Mucosa of rectum (tissue), 2 donors: ENCODE measurements around the gene CENPA.
"Not testable (repeated sequence)": the region's sequence is repeated elsewhere in the genome, so short reads cannot be mapped to it uniquely, and the experiment has no call there.

ENCODE experiments used
- H3K27ac ChIP-seq, 2 donors: one replicate each; pipeline ENCODE4 v1.7.0; 2013; ENCODE audit warnings: inconsistent platforms in 2 of 2, low read depth in 2 of 2, low read length in 2 of 2
- H3K27me3 ChIP-seq, 2 donors: one replicate each; pipeline ENCODE4 v1.7.0; 2013; ENCODE audit warnings: low read length in 2 of 2; ENCODE audit not compliant: control insufficient read depth in 2 of 2, insufficient read depth in 2 of 2
- H3K36me3 ChIP-seq, 2 donors: one replicate each; pipeline ENCODE4 v1.7.0; 2013; ENCODE audit warnings: low read length in 2 of 2; ENCODE audit not compliant: control insufficient read depth in 2 of 2, insufficient read depth in 2 of 2
- H3K4me1 ChIP-seq, 2 donors: one replicate each; pipeline ENCODE4 v1.7.0; 2013; ENCODE audit warnings: low read length in 2 of 2, mild to moderate bottlenecking in 1 of 2; ENCODE audit not compliant: control insufficient read depth in 2 of 2, insufficient read depth in 2 of 2
- H3K4me3 ChIP-seq, 2 donors: one replicate each; pipeline ENCODE4 v1.7.0; 2013; ENCODE audit warnings: low read length in 2 of 2
- H3K9ac ChIP-seq, 2 donors: one replicate each; pipeline ENCODE4 v1.7.0; 2013; ENCODE audit warnings: low read length in 2 of 2, low read depth in 1 of 2, mild to moderate bottlenecking in 1 of 2
- H3K9me3 ChIP-seq, 2 donors: one replicate each; pipeline ENCODE4 v1.7.0; 2013; ENCODE audit warnings: low read length in 2 of 2; ENCODE audit not compliant: control insufficient read depth in 2 of 2
- donor health status: healthy.
- donor health status: Normal muscosa, but diverticular disease.

The CENPA gene

DNA sequence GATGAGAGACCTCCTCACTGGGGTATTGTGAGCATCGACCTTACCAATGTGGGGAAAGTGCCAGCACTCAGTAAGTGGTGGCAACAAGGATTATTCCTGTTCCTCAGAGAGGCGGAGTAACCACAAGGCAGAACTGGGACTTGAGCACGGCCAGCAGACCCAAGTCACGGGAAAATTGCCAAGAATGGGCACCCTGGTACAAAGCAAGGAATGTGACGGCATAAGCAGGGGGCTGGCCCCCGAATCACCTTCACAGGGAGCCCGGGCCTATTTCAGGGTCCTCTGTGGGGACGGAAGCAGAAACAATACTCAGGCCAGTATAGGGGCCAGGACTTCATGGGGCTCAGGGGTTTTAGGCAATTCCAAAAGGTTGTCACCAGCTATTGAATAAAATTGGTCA lies 25.4 kb downstream of the CENPA start:
- Histone ChIP-seq H3K9ac (no peak overlapping the region), H3K27ac (no peak overlapping the region), H3K4me3 (no peak overlapping the region), H3K4me1 (no peaks in the 10 kb centered on the region), H3K27me3 (no peaks in the 10 kb centered on the region), H3K9me3 (no peaks in the 10 kb centered on the region), H3K36me3 (no peaks in the 10 kb centered on the region)

- Histone ChIP-seq H3K9ac (no peak overlapping the region), H3K9me3 (no peaks in the 10 kb centered on the region), H3K36me3 (no peaks in the 10 kb centered on the region), H3K4me3 (no peak overlapping the region), H3K4me1 (no peaks in the 10 kb centered on the region), H3K27ac (no peak overlapping the region), H3K27me3 (no peaks in the 10 kb centered on the region)
Measured at GRCh38 chr2:26811791-26812694, 26.2 kb downstream of the CENPA start.

DNA sequence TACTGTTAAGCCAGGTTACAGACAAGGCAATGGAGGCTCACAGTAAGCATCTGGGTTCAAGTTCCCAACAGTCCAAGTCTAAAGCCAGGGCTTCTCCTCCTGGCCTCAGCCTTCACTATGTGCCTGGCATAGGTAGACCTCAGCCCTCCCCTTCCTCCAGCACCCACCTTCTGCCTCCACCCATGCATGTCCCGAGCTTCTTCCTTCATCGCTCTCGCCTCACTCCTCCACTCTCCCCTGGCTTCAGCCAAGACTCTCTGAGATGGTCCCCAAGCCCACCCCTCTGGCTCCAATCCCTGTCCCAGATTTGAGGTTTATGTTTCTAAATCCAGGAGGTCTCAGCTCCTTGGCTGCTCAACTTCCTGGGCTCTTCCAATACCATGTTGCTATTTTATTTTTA lies 26.9 kb downstream of the CENPA start:
- Histone ChIP-seq H3K27ac (no peak overlapping the region), H3K4me1 (no peaks in the 10 kb centered on the region), H3K4me3 (no peak overlapping the region), H3K27me3 (no peaks in the 10 kb centered on the region), H3K9me3 (no peaks in the 10 kb centered on the region), H3K9ac (no peak overlapping the region), H3K36me3 (no peaks in the 10 kb centered on the region)

GRCh38 chr2:26814072-26814765 lies 28.4 kb downstream of the CENPA start:
- not testable (repeated sequence) for H3K36me3 ChIP-seq, H3K9me3 ChIP-seq, H3K9ac ChIP-seq, H3K27ac ChIP-seq, H3K4me3 ChIP-seq, H3K27me3 ChIP-seq, H3K4me1 ChIP-seq

DNA sequence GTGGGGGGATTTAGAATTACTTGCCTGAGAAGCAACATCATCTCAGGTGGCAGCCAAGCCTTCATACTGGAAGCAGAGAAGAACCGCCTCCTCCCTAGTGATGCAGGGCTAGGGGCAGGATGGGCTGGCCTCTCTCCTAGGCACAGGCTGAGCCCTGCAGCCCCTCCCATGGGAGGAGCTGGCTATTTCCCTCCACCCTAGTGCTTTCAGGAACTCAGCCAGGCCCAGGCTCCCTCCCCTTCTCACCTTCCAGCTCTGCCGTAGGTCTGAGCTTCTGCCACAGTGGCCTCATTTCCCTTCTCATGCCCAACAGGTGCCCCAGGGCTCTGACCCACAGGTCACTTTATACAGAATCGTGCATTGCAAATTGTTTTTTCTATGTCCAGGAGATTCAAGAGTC lies 31.0 kb downstream of the CENPA start:
- no peaks in the 10 kb centered on the region for H3K36me3 ChIP-seq
- no peaks in the 10 kb centered on the region for H3K27me3 ChIP-seq
- no peak overlapping the region for H3K9ac ChIP-seq
- no peak overlapping the region for H3K27ac ChIP-seq
- H3K9me3 ChIP-seq: no peaks in the 10 kb centered on the region
- H3K4me1 ChIP-seq: no peaks in the 10 kb centered on the region
- H3K4me3 ChIP-seq: no peak overlapping the region

DNA sequence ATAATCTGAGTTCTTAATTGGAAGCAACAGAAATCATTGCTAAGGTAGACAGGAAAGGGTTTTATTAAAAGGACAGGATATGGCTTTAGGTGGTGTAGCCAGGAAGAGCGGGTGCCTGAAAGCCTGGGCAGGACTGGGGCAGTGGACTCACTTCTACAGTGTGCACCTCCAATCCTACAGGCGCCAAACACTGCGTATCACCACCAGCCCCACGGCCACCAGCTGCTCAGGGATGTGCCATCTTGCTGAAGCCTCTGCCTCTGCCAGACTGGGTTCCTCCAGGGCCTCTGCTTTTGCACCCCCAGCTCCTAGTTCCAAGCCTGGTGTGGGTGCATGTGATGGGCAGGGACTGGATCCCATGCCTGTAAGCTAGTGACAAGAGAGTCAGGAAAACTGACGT lies 32.4 kb downstream of the CENPA start:
- H3K4me1 ChIP-seq: no peaks in the 10 kb centered on the region
- H3K9me3 ChIP-seq: no peaks in the 10 kb centered on the region
- H3K27ac ChIP-seq: no peak overlapping the region
- H3K36me3 ChIP-seq: no peaks in the 10 kb centered on the region
- no peaks in the 10 kb centered on the region for H3K27me3 ChIP-seq
- H3K9ac ChIP-seq: no peak overlapping the region
- H3K4me3 ChIP-seq: no peak overlapping the region

- no peaks in the 10 kb centered on the region for H3K27me3 ChIP-seq
- H3K36me3 ChIP-seq: no peaks in the 10 kb centered on the region
- H3K4me3 ChIP-seq: no peak overlapping the region
- H3K4me1 ChIP-seq: no peaks in the 10 kb centered on the region
- H3K9me3 ChIP-seq: no peaks in the 10 kb centered on the region
- no peak overlapping the region for H3K27ac ChIP-seq
- H3K9ac ChIP-seq: no peak overlapping the region
Measured at GRCh38 chr2:26818972-26819371, 33.1 kb downstream of the CENPA start.

DNA sequence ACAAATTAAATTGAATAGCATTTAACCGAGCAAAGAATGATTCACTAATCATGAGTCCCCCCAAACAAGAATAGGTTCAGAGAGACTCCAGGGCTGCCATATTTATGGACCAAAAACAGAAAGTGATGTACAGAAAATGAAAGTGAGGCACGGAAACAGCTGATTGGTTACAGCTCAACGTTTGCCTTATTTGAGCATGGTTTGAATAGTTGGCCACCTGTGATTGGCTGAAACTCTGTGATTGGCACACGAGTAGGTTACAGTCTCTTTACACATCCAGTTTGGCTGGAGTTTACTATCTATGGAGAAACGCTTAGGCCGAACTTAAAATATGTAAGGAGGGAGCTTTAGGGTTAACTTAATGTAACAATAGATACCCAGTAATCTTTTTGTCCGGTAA lies 35.1 kb downstream of the CENPA start:
- no peaks in the 10 kb centered on the region for H3K27me3 ChIP-seq
- H3K27ac ChIP-seq: no peak overlapping the region
- H3K9ac ChIP-seq: no peak overlapping the region
- H3K4me3 ChIP-seq: no peak overlapping the region
- no peaks in the 10 kb centered on the region for H3K36me3 ChIP-seq
- H3K4me1 ChIP-seq: no peaks in the 10 kb centered on the region
- no peaks in the 10 kb centered on the region for H3K9me3 ChIP-seq

GRCh38 chr2:26822877-26823276 lies 37.0 kb downstream of the CENPA start:
- Histone ChIP-seq H3K4me1 (no peaks in the 10 kb centered on the region), H3K9ac (no peak overlapping the region), H3K27me3 (no peaks in the 10 kb centered on the region), H3K4me3 (no peak overlapping the region), H3K9me3 (no peaks in the 10 kb centered on the region), H3K27ac (no peak overlapping the region), H3K36me3 (no peaks in the 10 kb centered on the region)

DNA sequence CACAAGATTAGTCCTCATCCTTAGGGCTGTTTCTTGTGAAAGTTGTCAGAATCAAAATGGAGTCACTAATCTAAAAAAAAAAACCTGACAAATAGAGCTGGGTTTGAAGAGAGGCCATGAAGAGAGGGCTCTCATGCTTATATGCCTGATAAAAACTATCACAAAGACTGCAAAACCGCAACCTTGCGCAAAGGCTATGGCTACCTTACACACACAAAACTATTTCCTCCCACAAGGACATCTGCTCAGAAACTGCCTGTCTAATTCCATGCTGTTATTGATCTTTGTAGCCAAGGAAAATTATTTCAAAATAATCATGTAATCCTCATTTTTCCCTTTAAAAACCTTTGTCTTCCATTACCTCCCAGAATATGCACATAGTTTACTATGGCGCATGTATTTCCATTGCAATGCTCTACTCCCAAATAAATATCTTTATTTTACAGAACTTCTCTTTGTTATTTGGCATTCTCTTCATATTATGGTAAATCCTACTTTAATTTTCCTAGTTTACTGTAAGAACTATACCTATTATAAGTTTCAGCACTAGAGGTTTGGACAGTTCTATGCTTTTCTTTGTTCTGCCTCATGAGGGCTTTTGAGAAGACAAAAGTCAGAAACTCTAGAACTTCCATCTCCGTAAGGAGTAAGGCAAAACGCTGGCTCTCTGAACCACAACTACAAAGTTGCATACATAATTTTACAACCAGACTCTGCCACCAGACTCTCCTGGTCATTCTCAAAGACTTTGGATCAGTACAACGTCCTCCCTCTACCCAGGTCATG lies 52.5 kb downstream of the CENPA start:
- Histone ChIP-seq H3K9me3 (no peaks in the 10 kb centered on the region), H3K4me3 (no peak overlapping the region), H3K36me3 (no peaks in the 10 kb centered on the region), H3K4me1 (no peaks in the 10 kb centered on the region), H3K27me3 (peaks cover 0 to 17% of the 10 kb centered on the region in 2 donors), H3K27ac (no peak overlapping the region), H3K9ac (no peak overlapping the region)
